Activated CD8-positive, alpha-beta T cell treated with anti-CD3 and anti-CD28 coated beads, Interleukin-2, amount 10 ng/mL, durations not matched to agents 7 days and 5 days (primary cell): Measurements from ENCODE around the gene CCDC183. TPM values are rescaled to one million over a fixed set of nuclear protein-coding genes. Genes with fewer than 3 reads are reported as not detected.
"Not testable (repeated sequence)": the region's sequence is repeated elsewhere in the genome, so short reads cannot be mapped to it uniquely, and the experiment has no call there.

ENCODE experiments used
- ATAC-seq: fragments of 150-1000 bp; cut with Tn5 transposase; one replicate; pipeline ENCODE4 v1.10.0; 2021; ENCODE audit warnings: moderate library complexity
- CTCF ChIA-PET: fragments of 350-600 bp; sonication (Branson Sonifier 250); formaldehyde crosslinking; loops from one replicate; lab custom pipeline; 2021; ENCODE audit warnings: antibody characterized with exemption; lab: Charles Lee
- POLR2A ChIA-PET: fragments of 350-600 bp; sonication (Branson Sonifier 250); formaldehyde crosslinking; loops from one replicate; lab custom pipeline; 2021; ENCODE audit warnings: antibody characterized with exemption; lab: Charles Lee
- DNase-seq: peaks from one replicate; pipeline ENCODE4 v3.0.0-alpha.2; 2020
- H3K27ac Mint-ChIP-seq: one replicate; pipeline ENCODE4 v1.8.0; 2021; ENCODE audit warnings: mild to moderate bottlenecking, mixed read lengths
- H3K27me3 Mint-ChIP-seq: one replicate; pipeline ENCODE4 v1.8.0; 2021; ENCODE audit warnings: low read depth, mixed read lengths
- H3K36me3 Mint-ChIP-seq: one replicate; pipeline ENCODE4 v1.8.0; 2021; ENCODE audit warnings: low read depth, mixed read lengths
- H3K4me1 Mint-ChIP-seq: one replicate; pipeline ENCODE4 v1.8.0; 2021; ENCODE audit warnings: low read depth, mixed read lengths
- H3K4me3 Mint-ChIP-seq: one replicate; pipeline ENCODE4 v1.8.0; 2021; ENCODE audit warnings: mild to moderate bottlenecking, mixed read lengths
- H3K9me3 Mint-ChIP-seq: one replicate; pipeline ENCODE4 v1.8.0; 2022; ENCODE audit warnings: mixed read lengths; ENCODE audit not compliant: insufficient read depth
- total RNA-seq, 2 experiments: library from RNA; stranded (reverse); gene quantifications; one replicate each; pipeline ENCODE4 v1.2.3, GENCODE V29; 2021

The CCDC183 gene
- total RNA-seq, 2 experiments from 2014 or later = 0.26 to 0.44 TPM

DNA sequence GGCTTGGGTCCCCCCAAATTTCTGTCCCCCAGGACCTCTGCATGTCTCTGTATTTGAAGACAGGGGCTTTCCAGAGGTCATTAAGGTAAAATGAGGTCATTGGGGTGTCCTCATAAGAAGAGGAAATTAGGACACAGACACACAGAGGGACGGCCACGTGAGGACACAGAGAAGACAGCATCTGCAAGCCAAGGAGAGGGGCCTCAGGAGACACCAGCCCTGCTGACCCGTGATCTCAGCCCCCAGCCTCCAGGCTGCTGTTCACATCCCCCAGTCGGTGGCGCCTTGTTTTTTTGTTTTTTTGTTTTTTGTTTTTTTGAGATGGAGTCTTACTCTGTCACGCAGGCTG, 1.2 kb upstream of the CCDC183 start:
- H3K27me3 Mint-ChIP-seq = peaks cover 11% of the 10 kb centered on the region
- H3K4me3 Mint-ChIP-seq = no peak overlapping the region

DNA sequence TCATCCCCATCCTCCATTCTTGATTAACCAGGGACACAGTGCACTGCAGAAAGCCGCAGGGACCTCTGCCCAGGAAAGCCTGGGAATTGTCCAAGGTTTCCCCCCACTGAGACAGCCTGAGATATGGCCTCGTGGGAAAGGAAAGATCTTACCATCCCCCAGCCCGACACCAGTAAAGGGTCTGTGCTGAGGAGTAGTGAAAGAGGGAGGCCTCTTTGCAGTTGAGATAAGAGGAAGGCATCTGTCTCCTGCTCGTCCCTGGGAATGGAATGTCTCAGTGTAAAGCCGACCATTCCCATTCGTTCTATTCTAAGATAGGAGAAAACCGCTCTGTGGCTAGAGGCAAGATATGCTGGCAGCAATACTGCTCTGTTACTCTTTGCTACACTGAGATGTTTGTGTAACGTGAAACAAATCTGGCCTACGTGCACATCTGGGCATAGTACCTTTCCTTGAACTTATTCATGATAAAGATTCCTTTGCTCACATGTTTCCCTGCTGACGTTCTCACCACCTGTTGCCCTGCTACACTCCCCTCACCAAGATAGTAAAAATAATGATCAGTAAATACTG, 723 bp downstream of the CCDC183 start:
- peaks cover 42% of the 10 kb centered on the region for H3K4me1 Mint-ChIP-seq
- H3K36me3 Mint-ChIP-seq, POLR2A ChIA-PET, H3K9me3 Mint-ChIP-seq, H3K27ac Mint-ChIP-seq, DNase-seq, H3K4me3 Mint-ChIP-seq, ATAC-seq: not testable (repeated sequence)
- peaks cover 21% of the 10 kb centered on the region for H3K27me3 Mint-ChIP-seq
- CTCF ChIA-PET = interaction anchor here (0.9 kb wide), 1 partner anchor 440 kb away, joined by 3 read pairs; no protein-coding TSS in a partner anchor

More for the DNA sequence above, 1.2 kb upstream of the CCDC183 start:
- peaks cover 36% of the 10 kb centered on the region for H3K4me1 Mint-ChIP-seq
- CTCF ChIA-PET = no interaction called here
- DNase-seq (no peak), ATAC-seq (no peak)
- POLR2A ChIA-PET = no interaction called here
- H3K27ac Mint-ChIP-seq = no peak overlapping the region
- no peaks in the 10 kb centered on the region for H3K9me3 Mint-ChIP-seq
- peaks cover 7% of the 10 kb centered on the region for H3K36me3 Mint-ChIP-seq

GRCh38 chr9:136798708-136799078, 2.6 kb downstream of the CCDC183 start:
- no peak for DNase-seq
- no peak for ATAC-seq
- Mint-ChIP-seq H3K4me3 (no peak overlapping the region), H3K9me3 (no peaks in the 10 kb centered on the region), H3K4me1 (peaks cover 29% of the 10 kb centered on the region), H3K27me3 (peaks cover 26% of the 10 kb centered on the region), H3K36me3 (peaks cover 1% of the 10 kb centered on the region), H3K27ac (no peak overlapping the region)
- ChIA-PET POLR2A (no interaction called here), CTCF (interaction anchor here (1.5 kb wide), 1 partner anchor 236 kb away, joined by 4 read pairs; no protein-coding TSS in a partner anchor)

DNA sequence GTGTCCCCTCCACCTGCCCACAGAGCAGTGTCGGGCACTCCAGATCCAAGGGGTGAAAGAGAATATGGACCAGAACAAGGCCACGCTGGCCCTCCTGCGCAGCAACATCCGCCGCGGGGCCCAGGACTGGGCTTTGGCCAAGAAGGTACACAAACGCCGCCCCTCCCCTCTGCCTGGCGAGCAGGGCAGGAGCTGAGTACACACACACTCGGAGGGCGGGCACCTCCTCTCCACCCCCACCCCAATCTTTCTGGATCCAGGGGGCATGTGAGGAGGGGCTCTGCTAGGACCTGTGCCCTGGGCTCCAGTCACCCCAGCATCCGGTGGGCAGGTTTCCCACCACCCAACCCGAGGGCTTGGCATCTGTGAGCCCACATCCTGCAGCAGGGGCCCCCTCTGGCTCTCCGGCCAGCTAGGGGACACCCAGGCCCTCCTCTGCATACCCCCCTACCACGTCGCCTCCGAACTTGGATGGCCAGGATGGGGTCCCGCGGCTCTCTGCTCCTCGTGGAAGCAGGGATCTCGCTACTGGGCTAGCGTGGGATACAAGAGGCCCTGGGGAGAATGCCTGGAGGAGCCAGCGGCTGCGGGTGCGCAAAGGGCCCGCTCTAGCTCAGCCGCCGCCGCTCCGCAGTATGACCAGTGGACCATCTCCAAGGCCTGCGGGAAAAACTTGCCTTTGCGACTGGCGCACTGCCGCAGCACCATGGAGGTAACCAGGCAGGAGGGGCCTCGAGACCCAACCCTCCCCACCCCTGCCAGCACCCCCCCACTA, 3.1 kb downstream of the CCDC183 start:
- Mint-ChIP-seq H3K4me1 (peaks cover 29% of the 10 kb centered on the region), H3K9me3 (no peaks in the 10 kb centered on the region), H3K36me3 (peaks cover 1% of the 10 kb centered on the region), H3K27ac (no peak overlapping the region), H3K4me3 (peak overlapping the region; percentile 66), H3K27me3 (peaks cover 26% of the 10 kb centered on the region)
- CTCF ChIA-PET = interaction anchor here (1.5 to 2.2 kb wide), 2 partner anchors 43 to 236 kb away, joined by 4 to 7 read pairs; partner anchors contain the start of gene AJM1
- DNase-seq (no peak), ATAC-seq (no peak)
- POLR2A ChIA-PET = no interaction called here

DNA sequence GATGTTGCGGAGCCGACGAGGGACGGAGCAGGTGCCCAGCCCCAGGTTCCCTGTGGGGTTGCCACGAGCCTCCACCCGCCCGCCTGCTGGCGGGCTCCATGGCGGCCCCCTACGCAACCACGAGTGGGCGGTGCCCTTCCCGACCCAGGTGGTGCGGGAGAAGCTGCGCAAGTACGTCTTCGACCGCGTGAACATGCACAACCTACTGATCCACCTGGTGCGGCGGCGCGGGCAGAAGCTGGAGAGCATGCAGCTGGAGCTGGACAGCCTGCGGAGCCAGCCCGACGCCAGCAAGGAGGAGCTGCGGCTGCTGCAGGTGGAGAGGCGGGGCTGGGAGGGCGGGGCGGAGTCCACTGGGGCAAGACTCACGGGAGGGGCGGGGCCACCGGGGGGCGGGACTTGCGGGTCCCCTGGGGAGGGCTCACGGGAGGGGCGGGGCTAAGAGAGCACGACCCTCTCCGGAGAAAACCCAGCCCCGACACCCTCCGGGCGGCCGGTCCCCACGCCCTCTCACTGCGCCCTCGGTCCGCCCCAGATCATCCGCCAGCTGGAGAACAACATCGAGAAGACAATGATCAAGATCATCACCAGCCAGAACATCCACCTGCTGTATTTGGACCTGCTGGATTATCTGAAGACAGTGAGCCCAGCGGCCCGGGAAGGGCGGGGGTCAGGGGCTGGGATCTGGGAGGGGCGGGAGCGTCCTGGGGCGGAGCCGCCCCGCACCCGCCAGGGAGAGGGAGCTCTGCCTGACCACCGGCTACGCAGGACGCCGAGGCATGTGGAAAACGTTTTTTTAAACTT, 3.9 kb downstream of the CCDC183 start:
- ATAC-seq (peak; percentile 82), DNase-seq (peak; percentile 92)
- H3K4me1 Mint-ChIP-seq = peaks cover 29% of the 10 kb centered on the region
- peak overlapping the region; percentile 76 for H3K4me3 Mint-ChIP-seq
- H3K9me3 Mint-ChIP-seq = no peaks in the 10 kb centered on the region
- CTCF ChIA-PET = interaction anchor here (1.2 to 2.2 kb wide), 3 partner anchors 11 to 82 kb away, joined by 3 to 7 read pairs (median 4); partner anchors contain the start of gene AJM1
- peaks cover 26% of the 10 kb centered on the region for H3K27me3 Mint-ChIP-seq
- H3K27ac Mint-ChIP-seq = peak overlapping the region; percentile 28
- POLR2A ChIA-PET = interaction anchor here (0.6 to 1.2 kb wide), 2 partner anchors 16 to 200 kb away, joined by 3 read pairs; no protein-coding TSS in a partner anchor
- H3K36me3 Mint-ChIP-seq = no peaks in the 10 kb centered on the region

DNA sequence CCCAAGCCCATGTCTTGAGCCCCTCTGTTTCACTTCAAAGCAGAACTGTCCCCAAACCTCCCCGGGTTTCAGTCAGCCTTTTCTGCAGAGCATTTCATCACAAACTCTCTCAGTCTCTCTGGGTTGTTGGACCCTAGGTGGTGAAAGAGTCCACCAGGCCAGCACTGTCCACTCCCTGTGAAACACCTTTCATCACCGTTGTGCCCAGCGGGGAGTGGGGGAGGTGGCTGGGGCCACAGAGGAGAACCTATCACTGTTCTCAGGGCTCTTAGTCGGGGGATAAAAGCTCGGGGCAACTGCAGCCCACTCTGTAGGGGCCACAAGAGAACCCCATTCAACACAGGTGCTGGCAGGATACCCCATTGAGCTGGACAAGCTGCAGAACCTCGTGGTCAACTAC, 6.2 kb downstream of the CCDC183 start:
- H3K36me3 Mint-ChIP-seq = peaks cover 3% of the 10 kb centered on the region
- DNase-seq (no peak), ATAC-seq (no peak)
- no peaks in the 10 kb centered on the region for H3K9me3 Mint-ChIP-seq
- CTCF ChIA-PET = interaction anchor here (1.3 to 1.7 kb wide), 2 partner anchors 10 to 15 kb away, joined by 3 to 9 read pairs; no protein-coding TSS in a partner anchor
- peaks cover 29% of the 10 kb centered on the region for H3K4me1 Mint-ChIP-seq
- no peak overlapping the region for H3K27ac Mint-ChIP-seq
- no peak overlapping the region for H3K4me3 Mint-ChIP-seq
- H3K27me3 Mint-ChIP-seq = peaks cover 15% of the 10 kb centered on the region
- POLR2A ChIA-PET = interaction anchor here (1.0 kb wide), 1 partner anchor 11 kb away, joined by 5 read pairs; no protein-coding TSS in a partner anchor

DNA sequence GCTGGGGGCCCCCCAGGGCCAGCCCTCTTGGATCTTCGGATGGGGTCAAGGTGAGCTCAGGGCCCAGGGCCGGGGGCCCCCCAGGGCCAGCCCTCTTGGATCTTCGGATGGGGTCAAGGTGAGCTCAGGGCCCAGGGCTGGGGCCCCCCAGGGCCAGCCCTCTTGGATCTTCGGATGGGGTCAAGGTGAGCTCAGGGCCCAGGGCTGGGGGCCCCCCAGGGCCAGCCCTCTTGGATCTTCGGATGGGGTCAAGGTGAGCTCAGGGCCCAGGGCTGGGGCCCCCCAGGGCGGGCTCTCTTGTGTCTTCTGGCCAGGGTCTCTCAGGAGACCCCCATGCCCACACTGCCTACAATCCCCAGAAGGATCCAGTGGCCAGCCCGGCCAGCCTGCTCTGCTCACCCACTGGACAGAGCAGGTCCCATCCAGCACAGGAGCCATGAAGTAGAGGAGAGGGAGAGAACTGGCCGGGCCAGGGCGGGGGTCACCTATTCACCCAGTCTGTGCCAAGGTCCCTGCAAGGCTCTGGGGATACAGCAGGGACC, 6.9 kb downstream of the CCDC183 start:
- Mint-ChIP-seq H3K27me3 (peaks cover 15% of the 10 kb centered on the region), H3K4me1 (peaks cover 29% of the 10 kb centered on the region)
- H3K27ac Mint-ChIP-seq, ATAC-seq, DNase-seq, H3K9me3 Mint-ChIP-seq, H3K36me3 Mint-ChIP-seq, H3K4me3 Mint-ChIP-seq: not testable (repeated sequence)
- POLR2A ChIA-PET = interaction anchor here (1.0 kb wide), 1 partner anchor 11 kb away, joined by 5 read pairs; no protein-coding TSS in a partner anchor
- CTCF ChIA-PET = interaction anchor here (1.3 to 1.7 kb wide), 2 partner anchors 11 to 15 kb away, joined by 3 to 9 read pairs; no protein-coding TSS in a partner anchor

DNA sequence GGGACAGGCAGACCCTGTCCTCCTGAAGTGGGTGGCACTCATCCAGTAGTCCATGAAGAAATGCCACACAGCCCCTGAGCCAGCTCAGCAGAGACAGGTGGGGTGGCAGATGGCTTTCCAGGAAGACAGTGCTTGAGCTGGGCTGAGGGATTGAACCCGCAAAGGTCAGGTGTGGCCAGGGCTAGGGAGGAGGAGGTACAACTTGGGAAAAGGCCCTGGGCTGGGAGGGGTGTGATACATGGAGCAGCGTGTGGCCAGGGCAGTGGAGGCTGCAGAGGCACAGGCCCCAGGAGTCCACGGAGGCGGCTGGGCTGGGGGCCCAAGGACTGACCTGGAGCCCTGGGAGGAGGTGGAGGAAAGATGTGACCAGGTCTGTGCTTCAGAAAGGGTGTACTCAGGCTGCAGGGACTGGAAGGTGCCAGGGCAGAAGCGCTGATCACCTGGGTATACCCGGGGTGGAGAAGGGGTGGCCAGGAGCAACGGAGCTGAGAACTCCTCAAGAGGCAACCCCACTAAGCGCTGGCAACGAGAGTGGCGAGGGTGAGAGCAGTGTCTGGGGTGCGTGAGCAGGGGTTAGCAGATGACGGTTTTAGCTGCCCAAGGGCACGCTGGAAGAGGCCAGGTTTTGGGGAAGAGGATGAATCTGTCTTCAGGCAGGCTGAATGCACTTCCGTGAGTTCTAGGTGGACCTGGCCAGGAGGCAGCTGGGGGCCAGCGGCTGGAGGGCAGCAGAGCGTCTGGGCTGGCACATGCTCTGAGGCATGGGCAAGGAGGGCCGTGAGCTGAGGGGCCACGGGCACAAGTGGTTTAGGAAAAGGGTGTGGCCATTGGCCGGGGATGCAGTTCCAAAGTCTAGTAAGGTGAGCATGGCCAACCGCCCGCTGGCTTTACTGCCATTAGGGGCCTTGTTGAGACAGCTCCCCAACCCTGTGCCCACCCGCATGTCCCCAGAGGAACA, 7.7 kb downstream of the CCDC183 start:
- no peak for ATAC-seq

DNA sequence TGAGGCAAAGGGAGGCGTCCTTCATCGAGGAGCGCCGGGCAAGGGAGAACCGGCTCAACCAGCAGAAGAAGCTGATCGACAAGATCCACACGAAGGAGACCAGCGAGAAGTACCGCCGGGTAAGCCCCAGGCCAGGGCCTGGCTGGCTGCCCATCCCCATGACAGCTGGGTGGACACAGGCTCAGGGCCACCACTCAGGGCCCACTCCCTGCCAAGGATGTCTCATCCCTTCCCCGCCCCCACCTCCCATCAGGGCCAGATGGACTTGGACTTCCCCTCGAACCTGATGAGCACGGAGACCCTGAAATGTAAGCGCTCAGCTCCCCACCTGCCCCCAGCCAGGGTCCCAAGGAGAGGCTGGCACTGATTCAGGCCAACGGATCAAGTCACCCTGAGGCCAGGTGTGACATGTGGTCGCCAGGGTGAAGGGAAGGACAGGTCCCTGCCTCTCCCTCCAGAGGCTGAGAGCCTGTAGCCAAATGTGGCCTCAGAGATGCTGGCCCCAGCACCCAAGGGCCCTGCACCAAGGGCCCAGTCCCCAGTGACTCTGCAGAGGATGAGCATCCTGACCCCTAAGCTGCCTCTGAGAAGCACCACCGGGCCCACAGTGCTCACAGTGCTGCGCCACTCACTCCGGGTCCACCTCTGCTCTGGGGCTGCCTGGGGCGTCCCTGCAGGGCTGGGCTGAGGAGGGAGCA, 8.5 kb downstream of the CCDC183 start:
- ChIA-PET CTCF (interaction anchor here (1.5 kb wide), 1 partner anchor 38 kb away, joined by 4 read pairs; the partner anchor contains the start of gene AJM1), POLR2A (no interaction called here)
- H3K27ac Mint-ChIP-seq = no peak overlapping the region

More for the DNA sequence above, 7.7 kb downstream of the CCDC183 start:
- Mint-ChIP-seq H3K27me3 (peaks cover 15% of the 10 kb centered on the region), H3K36me3 (peaks cover 3% of the 10 kb centered on the region), H3K4me3 (no peak overlapping the region), H3K27ac (no peak overlapping the region), H3K4me1 (peaks cover 30% of the 10 kb centered on the region), H3K9me3 (no peaks in the 10 kb centered on the region)
- POLR2A ChIA-PET = interaction anchor here (1.0 kb wide), 1 partner anchor 12 kb away, joined by 5 read pairs; no protein-coding TSS in a partner anchor
- CTCF ChIA-PET = interaction anchor here (1.5 to 1.7 kb wide), 2 partner anchors 11 to 39 kb away, joined by 4 to 9 read pairs; partner anchors contain the start of gene AJM1
- DNase-seq = no peak

More for the DNA sequence above, 8.5 kb downstream of the CCDC183 start:
- Mint-ChIP-seq H3K4me3 (no peak overlapping the region), H3K4me1 (peaks cover 33% of the 10 kb centered on the region), H3K36me3 (peaks cover 6% of the 10 kb centered on the region), H3K9me3 (no peaks in the 10 kb centered on the region), H3K27me3 (peaks cover 15% of the 10 kb centered on the region)
- no peak for DNase-seq
- no peak for ATAC-seq
